NCI-H1436 (cell line): ENCODE results near the gene COL9A3.
"Not testable (repeated sequence)": the region's sequence is repeated elsewhere in the genome, so short reads cannot be mapped to it uniquely, and the experiment has no call there.

ENCODE experiments used
- DNase-seq: peaks from one replicate; lab custom pipeline; 2025; lab: John Stamatoyannopoulos, UW

Gene COL9A3

DNA sequence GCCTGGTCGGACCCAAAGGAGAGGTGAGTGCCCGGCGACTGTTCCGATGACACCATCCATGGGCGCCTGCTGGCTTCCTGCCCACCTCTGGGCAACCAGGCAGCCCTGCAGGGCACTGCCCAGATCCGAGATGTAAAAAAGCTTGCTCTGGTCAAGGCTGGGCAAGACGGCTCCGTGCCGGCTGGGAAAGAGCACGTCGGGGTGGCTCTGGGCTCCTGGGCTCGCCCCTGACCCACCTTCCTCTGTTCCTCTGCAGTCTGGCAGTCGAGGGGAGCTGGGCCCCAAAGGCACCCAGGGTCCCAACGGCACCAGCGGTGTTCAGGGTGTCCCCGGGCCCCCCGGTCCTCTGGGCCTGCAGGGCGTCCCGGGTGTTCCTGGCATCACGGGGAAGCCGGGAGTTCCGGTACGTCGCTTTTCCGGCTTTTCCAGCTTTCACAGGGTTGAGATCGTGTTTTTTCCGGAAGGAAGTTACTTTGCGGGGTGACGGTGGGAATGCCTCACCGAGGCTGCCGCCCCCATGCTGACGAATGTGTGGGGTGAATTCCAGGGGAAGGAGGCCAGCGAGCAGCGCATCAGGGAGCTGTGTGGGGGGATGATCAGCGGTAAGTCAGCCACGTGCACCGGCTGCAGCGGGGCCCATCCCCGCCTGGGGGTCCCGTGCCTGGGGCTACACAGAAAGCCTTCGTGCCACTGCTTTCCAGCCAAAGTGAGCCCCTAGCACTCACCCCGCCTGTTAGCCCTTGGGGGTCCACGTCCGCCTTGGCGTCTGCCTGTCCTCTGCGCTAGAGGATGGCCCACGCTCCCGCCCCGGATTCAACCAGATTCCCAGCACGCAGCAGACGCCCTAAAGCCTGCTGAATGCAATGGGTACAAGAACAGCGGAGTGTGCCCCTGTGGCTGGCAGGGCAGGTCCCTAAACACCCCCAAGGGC, 19.3 kb downstream of the COL9A3 start:
- DNase-seq, result no peak

DNA sequence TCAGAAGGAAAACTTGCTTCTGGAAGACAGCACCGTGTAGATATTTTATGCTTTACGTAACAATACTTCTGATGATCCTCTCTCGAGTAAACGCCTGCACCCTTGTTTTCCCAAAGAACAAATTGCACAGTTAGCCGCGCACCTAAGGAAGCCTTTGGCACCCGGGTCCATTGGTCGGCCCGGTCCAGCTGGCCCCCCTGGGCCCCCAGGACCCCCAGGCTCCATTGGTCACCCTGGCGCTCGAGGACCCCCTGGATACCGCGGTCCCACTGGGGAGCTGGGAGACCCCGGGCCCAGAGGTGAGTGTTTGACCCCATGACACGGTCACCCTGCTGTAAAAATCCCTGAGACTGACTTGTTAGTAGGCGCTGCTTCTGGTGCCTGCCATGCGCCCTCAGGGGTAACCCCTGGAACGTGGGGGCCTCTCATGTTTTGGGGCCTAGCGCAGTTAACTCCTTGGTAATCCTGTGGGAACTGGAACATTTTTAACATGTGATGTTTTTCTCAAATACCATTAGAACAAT, 20.2 kb downstream of the COL9A3 start:
- no peak for DNase-seq

DNA sequence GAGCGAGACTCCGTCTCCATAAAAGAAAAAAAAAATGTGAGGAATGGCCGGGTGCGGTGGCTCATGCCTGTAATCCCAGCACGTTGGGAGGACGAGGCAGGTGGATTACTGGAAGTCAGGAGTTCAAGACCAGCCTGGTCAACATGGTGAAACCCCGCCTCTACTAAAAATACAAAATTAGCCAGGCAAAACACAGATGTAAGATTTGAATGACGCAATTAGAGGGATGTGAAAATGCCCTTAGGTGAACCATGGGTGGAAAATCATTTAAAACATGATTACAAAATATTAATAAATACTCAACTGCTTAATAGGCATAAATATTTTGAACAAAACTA, 20.9 kb downstream of the COL9A3 start:
- no peak for DNase-seq

- DNase-seq, result no peak
Observed at GRCh38 chr20:62838128-62838891, 21.5 kb downstream of the COL9A3 start.

GRCh38 chr20:62839261-62839660, 22.4 kb downstream of the COL9A3 start:
- DNase-seq, result no peak

DNA sequence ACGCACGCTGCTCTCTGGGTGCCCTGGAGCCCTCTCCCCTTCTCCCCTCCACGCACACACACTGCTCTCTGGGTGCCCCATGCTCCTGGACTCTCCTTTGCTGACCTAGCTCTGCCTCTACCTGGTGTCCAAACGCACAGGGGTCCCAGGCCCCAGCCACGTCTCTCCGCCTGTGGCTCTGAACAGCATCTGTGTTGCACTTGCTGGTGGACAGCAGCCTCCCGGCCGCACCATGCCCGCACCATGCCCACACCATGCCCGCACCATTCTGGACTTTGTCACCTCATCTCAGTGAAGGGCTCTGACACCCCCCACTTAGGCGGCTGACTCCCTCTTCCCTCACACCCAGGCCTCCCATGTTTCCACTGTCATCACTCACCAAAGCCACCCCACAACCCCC, 23.0 kb downstream of the COL9A3 start:
- no peak for DNase-seq

GRCh38 chr20:62840244-62841197, 23.7 kb downstream of the COL9A3 start:
- DNase-seq, result no peak

DNA sequence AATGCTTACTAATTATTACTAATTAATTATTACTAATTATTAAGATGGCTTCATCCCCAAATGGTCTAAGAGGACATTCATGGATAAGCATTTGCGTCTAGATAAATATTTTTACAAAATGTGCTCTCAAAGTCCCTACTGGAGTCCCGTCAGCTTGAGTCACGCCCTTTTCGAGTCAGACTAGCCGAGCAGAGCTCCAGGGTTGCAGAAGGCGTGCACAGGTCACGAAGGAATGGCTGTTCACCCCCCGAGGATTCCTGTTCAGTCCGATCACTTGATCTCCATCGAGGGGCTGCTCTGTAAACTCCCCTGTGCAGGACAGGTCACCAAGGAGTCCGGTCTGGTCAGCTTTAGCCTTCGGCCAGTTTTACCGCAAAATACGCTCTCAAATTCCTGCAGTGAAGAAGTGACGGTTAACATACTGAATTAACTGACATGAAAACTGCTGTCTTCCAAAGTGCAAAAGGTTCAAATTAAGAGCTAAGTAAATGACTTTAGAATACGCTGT, 24.9 kb downstream of the COL9A3 start:
- no peak for DNase-seq

GRCh38 chr20:62843656-62844055, 26.8 kb downstream of the COL9A3 start:
- no peak for DNase-seq

GRCh38 chr20:62844182-62844581, 27.3 kb downstream of the COL9A3 start:
- DNase-seq, result no peak

GRCh38 chr20:62845416-62846160, 28.7 kb downstream of the COL9A3 start:
- DNase-seq, result no peak

DNA sequence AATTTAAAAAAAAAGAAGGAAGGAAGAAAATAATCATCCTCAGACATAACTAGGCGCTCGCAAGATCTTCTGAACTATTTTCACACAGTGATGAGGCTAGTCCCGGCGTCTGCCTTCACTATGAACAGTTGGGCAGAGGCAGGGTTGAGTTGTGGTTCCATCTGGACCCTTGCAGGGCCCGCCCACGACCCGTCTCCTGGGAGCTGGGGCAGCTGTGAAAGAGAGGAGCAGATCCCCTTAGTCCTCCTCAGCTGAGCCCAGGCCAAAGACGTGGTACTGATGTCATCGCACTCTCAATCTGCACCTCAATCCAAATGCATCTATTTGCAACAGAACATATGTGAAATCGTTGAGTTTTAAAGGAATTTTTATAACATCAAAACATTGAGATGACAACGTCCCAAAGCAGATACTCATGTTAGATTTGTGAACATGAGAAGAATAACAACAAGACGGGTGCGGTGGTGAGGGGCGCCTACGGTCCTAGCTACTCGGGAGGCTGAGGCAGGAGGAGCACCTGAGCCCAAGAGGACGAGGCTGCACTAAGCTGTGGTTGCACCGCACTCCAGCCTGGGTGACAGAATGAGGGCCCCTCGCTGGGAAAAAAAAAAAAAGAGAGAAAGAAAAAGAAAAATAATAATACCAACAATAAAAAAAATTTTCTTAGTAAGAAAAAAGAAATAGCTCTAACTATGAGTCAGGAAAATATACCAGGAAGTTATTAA, 29.5 kb downstream of the COL9A3 start:
- no peak for DNase-seq

GRCh38 chr20:62848917-62849316, 32.1 kb downstream of the COL9A3 start:
- not testable (repeated sequence) for DNase-seq

DNA sequence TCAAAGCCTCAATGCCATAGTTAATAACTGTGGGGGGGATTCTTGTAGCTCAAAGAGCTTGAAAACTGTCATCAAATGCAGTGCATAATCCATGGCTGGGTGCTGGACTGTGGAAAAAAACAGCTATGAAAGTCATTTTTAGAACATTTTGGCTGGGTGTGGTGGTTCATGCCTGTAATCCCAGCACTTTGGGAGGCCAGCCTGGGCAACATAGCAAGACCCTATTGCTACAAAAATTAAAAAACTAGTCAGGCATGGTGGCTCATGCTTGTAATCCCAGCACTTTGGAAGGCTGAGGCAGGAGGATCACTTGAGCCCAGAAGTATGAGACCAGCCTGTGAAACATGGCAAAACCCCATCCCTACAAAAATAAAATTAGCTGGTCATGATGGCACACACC, 32.6 kb downstream of the COL9A3 start:
- no peak for DNase-seq

- no peak for DNase-seq
Observed at GRCh38 chr20:62850333-62850974, 33.6 kb downstream of the COL9A3 start.

DNA sequence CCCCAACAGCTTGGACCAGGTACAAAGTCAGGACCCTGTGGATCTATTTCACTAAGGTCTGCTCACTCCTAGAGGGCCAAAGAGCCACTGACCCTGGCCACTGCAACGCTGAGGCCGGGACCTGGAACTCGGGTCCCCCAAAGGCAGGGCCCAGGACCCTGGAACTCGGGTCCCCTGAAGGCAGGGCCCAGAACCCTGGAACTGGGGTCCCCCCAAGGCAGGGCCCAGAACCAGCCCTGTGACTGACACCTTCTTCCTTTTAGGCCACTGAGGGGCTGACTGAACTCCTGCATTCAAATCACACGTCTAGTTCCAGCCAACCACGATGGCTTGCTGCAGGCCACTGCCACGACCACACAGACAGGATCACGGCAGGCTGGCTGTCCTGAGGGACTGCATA, 35.3 kb downstream of the COL9A3 start:
- no peak for DNase-seq

DNA sequence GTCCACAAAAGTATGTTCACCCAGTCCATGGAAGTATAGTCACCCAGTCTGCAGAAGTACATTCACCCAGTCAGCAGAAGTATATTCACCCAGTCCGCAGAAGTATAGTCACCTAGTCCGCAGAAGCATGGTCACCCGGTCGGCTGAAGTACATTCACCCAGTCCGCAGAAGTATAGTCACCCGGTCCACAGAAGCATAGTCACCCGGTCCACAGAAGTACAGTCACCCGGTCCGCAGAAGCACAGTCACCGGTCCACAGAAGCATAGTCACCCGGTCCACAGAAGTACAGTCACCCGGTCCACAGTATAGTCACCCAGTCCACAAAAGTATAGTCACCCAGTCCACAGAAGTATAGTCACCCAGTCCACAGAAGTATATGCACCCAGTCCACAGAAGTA, 36.0 kb downstream of the COL9A3 start:
- no peak for DNase-seq

DNA sequence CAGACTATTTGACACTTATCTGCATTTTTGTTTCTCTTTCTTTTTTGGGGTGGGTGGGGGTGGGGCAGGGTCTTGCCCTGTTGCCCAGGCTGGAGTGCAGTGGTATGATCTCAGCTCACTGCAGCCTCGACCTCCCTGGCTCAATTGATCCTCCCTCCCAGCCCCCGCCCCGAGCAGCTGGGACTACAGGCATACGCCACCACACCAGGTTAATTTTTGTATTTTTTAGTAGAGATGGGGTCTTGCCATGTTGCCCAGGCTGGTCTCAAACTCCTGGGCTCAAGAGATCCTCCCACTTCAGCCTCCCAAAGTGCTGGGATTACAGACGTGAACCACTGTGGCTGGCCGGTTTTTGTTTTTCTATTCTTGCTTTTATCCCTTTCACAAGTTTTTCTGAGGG, 36.5 kb downstream of the COL9A3 start:
- not testable (repeated sequence) for DNase-seq

- DNase-seq, result no peak
Observed at GRCh38 chr20:62854121-62854520, 37.3 kb downstream of the COL9A3 start.

DNA sequence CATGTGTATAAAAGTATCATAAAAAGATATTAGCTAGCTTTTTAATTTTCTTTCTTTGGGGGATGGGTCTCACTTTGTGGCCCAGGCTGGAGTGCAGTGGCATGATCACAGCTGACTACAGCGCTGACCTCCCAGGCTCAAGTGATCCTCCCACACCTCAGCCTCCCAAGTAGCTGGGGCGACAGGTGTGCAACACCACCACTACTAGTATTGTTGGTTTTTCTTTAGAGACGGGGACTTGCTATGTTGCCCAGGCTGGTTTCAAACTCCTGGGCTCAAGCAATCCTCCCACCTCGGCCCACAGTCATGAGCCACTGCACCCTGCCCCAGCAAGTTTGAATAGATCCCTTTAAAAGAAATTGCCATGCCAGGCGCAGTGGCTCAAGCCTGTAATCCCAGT, 38.3 kb downstream of the COL9A3 start:
- no peak for DNase-seq
